AG20443 (cell line): Measurements from ENCODE around the gene LCP1.

Source experiments
- DNase-seq: peaks from one replicate; pipeline ENCODE4 v3.0.0; 2012; ENCODE audit warnings: low spot score, mixed read lengths

LCP1 gene

GRCh38 chr13:46101002-46101401 lies 81.0 kb downstream of the LCP1 start:
- no peak for DNase-seq

- DNase-seq: no peak
Observed at GRCh38 chr13:46100191-46100815, 81.7 kb downstream of the LCP1 start.

GRCh38 chr13:46097663-46098062 lies 84.3 kb downstream of the LCP1 start:
- DNase-seq: no peak

- no peak for DNase-seq
Observed at GRCh38 chr13:46097015-46097414, 85.0 kb downstream of the LCP1 start.

- no peak for DNase-seq
Observed at GRCh38 chr13:46094478-46094877, 87.5 kb downstream of the LCP1 start.

- no peak for DNase-seq
Observed at GRCh38 chr13:46088821-46089562, 93.0 kb downstream of the LCP1 start.

GRCh38 chr13:46087481-46087880 lies 94.5 kb downstream of the LCP1 start:
- DNase-seq: no peak

GRCh38 chr13:46086985-46087384 lies 95.0 kb downstream of the LCP1 start:
- DNase-seq: no peak

GRCh38 chr13:46086421-46086922 lies 95.5 kb downstream of the LCP1 start:
- no peak for DNase-seq

- DNase-seq: no peak
Observed at GRCh38 chr13:46085737-46086136, 96.2 kb downstream of the LCP1 start.

GRCh38 chr13:46082324-46082723 lies 99.7 kb downstream of the LCP1 start:
- DNase-seq: no peak

- no peak for DNase-seq
Observed at GRCh38 chr13:46079770-46080169, 102.2 kb downstream of the LCP1 start.

- no peak for DNase-seq
Observed at GRCh38 chr13:46077265-46077664, 104.7 kb downstream of the LCP1 start.

GRCh38 chr13:46076827-46077226 lies 105.2 kb downstream of the LCP1 start:
- DNase-seq: no peak
